HuH-7 (cell line): ENCODE measurements around the gene SLC10A3.
"Not testable (repeated sequence)": the region's sequence is repeated elsewhere in the genome, so short reads cannot be mapped to it uniquely, and the experiment has no call there.

Experiments used
- DNase-seq: peaks from one replicate; pipeline ENCODE4 v3.0.0; 2011; ENCODE audit warnings: low spot score

SLC10A3 gene

GRCh38 chrX:154509455-154509854, 19.0 kb upstream of the SLC10A3 start:
- no peak for DNase-seq

- no peak for DNase-seq
Measured at GRCh38 chrX:154508384-154508745, 17.9 kb upstream of the SLC10A3 start.

DNA sequence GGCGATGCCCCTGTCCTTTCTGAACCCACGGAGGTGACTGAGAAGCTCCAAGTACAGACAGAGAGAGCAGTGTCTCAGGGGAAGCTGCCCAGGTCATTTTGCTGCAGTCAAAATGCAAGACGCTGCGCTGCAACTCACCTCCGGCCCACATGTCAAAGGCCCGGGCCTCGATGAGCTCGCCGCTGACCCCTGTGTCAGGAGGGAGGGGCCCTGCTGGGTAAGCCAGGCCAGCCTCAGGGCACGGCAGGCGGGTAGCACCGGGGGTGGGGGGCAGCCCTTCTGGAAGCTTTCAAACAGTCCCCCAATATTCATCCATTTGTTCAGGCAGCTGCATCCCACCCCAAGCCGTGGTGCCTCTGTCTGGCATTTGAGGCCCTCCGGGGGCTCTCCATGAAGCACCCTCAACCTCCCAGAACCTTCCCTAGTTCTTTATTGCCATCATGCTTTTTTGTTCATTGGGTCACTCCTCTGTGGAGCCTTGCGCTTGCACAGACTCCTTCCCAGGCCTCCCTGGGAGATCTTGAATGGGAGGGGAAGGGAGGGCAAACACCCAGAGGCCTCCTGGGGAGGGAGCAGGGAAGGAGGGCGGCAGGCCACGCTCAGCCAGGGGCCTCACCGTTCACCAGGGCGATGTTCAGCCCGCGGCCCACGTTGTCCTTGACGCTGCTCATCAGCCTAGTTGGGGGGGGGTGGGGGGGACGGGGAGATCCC, 17.4 kb upstream of the SLC10A3 start:
- DNase-seq = no peak

- DNase-seq = no peak
Measured at GRCh38 chrX:154506483-154507332, 16.3 kb upstream of the SLC10A3 start.

GRCh38 chrX:154505734-154506133, 15.3 kb upstream of the SLC10A3 start:
- DNase-seq = no peak

- DNase-seq = no peak
Measured at GRCh38 chrX:154502989-154503388, 12.6 kb upstream of the SLC10A3 start.

DNA sequence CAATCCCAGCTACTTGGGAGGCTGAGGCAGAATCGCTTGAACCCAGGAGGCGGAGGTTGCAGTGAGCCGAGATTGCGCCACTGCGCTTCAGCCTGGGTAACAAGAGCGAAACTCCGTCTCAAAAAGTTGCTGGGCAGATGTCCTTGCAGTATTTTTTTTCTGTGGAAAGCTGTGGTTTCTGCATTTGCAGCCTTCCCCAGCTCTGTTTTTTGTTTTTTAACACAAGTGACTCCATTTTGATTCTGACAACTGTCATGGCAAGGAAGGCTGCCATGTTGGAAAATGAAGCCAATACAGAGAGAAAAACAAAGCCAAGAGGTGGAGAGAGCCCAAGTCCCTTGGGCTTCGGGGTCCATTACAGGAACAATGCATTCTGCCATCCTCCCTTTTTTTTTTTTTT, 11.7 kb upstream of the SLC10A3 start:
- DNase-seq = no peak

DNA sequence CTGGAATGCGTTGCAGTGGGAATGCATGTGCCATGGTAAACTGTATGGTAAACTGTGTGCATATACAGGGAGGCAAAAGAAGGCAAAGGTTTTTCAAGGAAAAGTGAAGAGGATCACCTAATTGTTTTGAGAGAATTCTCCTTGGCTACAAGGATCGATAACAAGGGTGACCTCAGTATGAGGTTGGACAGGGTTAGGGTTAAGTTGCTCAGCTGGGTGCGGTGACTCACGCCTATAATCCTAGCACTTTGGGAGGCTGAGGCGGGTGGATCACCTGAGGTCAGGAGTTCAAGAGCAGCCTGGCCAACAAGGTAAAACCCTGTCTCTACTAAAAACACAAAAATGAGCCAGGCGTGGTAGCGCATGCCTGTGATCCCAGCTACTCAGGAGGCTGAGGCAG, 11.0 kb upstream of the SLC10A3 start:
- DNase-seq = not testable (repeated sequence)

- not testable (repeated sequence) for DNase-seq
Measured at GRCh38 chrX:154496591-154497137, 6.2 kb upstream of the SLC10A3 start.

GRCh38 chrX:154495472-154495922, 5.1 kb upstream of the SLC10A3 start:
- no peak for DNase-seq

DNA sequence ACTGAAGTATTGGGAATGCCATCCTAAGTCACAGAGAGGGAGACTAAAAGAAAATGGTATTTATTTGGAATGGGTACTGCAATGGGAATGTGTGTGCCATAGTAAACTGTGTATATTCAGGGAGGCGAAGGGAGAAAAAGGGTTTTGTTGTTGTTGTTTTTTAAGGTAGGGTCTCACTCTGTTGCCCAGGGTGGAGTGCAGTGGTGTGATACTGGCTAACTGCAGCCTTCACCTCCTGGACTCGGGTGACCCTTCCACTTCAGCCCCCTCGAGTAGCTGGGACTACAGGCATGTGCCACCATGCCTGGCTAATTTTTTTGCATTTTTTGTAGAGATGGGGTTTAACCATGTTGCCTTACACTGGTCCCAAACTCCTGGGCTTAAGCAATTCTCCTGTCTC, 4.3 kb upstream of the SLC10A3 start:
- no peak for DNase-seq

DNA sequence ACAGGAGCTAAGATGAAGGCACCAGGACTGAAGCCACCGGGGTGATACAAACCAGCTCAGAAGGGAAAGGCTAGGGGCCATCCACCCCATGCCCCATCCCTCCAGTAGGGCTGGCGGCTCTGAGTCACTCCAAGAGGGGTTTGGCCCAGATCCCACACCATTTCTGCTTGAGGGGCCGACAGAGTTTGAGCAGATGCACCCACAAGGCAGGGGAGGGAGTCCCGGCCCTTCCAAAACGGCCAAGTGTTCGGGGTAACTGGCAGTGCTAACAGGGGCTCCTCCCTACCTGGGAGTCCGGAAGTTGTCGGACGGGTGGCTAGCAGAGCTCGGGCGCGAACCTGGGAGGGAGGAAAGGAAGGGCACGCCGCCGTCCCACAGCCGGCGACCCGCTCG, 412 bp downstream of the SLC10A3 start:
- DNase-seq = no peak

DNA sequence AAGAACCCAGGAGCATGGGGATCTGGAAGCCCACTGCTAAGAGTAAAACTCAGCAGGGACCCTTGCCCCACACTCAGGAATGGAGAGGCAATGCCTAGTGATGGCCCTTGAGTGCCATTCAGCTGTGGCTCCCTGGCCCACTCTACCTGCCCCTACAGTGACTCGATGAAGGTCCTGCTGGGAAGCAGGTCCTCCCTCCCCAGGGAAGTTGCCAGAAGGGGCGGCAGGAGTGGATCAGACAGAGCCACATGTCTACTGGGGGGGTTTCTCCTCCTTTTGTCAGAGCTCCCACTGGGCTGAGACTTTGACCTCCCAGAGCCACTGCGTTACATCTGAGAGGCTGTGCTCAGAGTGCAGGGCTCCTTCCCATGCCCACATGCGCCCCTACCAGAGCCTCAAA, 1.2 kb downstream of the SLC10A3 start:
- DNase-seq = no peak

- DNase-seq = no peak
Measured at GRCh38 chrX:154488336-154489075, 1.9 kb downstream of the SLC10A3 start.

GRCh38 chrX:154487518-154488290, 2.7 kb downstream of the SLC10A3 start:
- no peak for DNase-seq

GRCh38 chrX:154486396-154487207, 3.8 kb downstream of the SLC10A3 start, which contains the start of gene UBL4A:
TSS of gene UBL4A (minus strand) at chrX:154486615. CDS start at chrX:154486584, 31 bp downstream.
- peak; percentile 61 for DNase-seq

DNA sequence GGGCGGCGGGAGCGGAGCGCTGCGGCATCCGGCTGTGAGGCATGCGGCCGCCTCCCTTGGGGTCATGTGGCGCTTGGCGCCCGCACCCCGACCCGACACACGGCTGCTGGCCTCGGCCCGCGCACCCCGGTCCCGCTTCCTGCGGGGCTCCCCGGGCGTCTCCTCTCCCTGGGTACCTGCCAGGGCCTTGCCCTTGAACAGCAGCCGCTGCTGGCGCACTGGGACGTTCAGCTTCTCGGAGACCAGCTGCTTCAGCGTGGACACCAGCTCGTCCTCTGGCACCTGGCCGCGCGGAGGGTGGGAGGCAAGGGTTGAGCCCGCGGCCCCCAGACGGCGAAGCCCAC, 4.4 kb downstream of the SLC10A3 start:
- no peak for DNase-seq

GRCh38 chrX:154485150-154486051, 5.0 kb downstream of the SLC10A3 start:
- DNase-seq = no peak

- no peak for DNase-seq
Measured at GRCh38 chrX:154484255-154485149, 5.9 kb downstream of the SLC10A3 start.
